Pancreas (tissue), 10 donors: ENCODE results near the gene PDE6A. TPM values are rescaled to one million over a fixed set of nuclear protein-coding genes. Genes with fewer than 3 reads are reported as not detected.
A peak's percentile ranks its signal among the peaks of the same experiment; 100 is the strongest.

ENCODE experiments used
- ATAC-seq, 4 donors: fragments of 200-7000 bp; cut with Tn5 transposase; one replicate each; pipeline versions ENCODE4 v1.8.0 to v1.9.1; 2020; ENCODE audit warnings: mild to moderate bottlenecking in 4 of 4, moderate library complexity in 4 of 4
- DNase-seq, 6 donors: peaks; one replicate each; pipeline ENCODE4 v3.0.0-alpha.2; 2020
- FAIRE-seq: peaks from 2 replicates; lab custom pipeline; 2012; peaks lifted over from hg19 to GRCh38; lab: Jason Lieb, UNC
- H3K27ac ChIP-seq, 4 donors: fragments of 200-600 bp; sonication (generic); 1 replicate in 3 of 4; 2 replicates in 1 of 4; pipeline versions ENCODE4 v1.5.0 to v1.8.0; 2020
- H3K27me3 ChIP-seq, 4 donors: fragments of 200-600 bp; one replicate each; pipeline ENCODE4 v1.8.0; 2021
- H3K36me3 ChIP-seq, 3 donors: fragments of 200-600 bp; sonication (generic) in 1 of 3; one replicate each; pipeline versions ENCODE4 v1.5.0 to v1.8.0; 2020 to 2021
- H3K4me1 ChIP-seq, 3 donors: fragments of 200-600 bp; one replicate each; pipeline ENCODE4 v1.8.0; 2021
- H3K4me3 ChIP-seq, 4 donors: fragments of 200-600 bp; sonication (generic) in 2 of 4; one replicate each; pipeline versions ENCODE4 v1.5.0 to v1.8.0; 2020 to 2021
- H3K9me3 ChIP-seq, 4 donors: fragments of 200-600 bp; one replicate each; pipeline ENCODE4 v1.8.0; 2021
- WGBS, 2 donors: extraction: QIAGEN DNeasy Blood & Tissue Kit; methylation state at CpG; one replicate each; pipeline ENCODE4 v1.1.7; 2013; 5-methylcytosine and 5-hydroxymethylcytosine counted together
- intact Hi-C, 3 donors: fragments of 100-400 bp; cut with DNase I; formaldehyde crosslinking; loops; one replicate each; pipeline versions ENCODE4 v1.11.1 to v1.14.2; 2022
- polyA plus RNA-seq, 2 donors: library from polyadenylated mRNA; stranded (reverse); fragments of 200-250 nt; gene quantifications; one replicate each; pipeline ENCODE4 v1.2.3, GENCODE V29; 2013
- total RNA-seq, 6 donors: library from RNA; stranded (reverse); fragmentation: NEBNext Ultra II Directional in 4 of 6; extraction: Animal tissue kit (Norgen Biotek cat#: 25700) in 4 of 6; gene quantifications; one replicate each; pipeline versions ENCODE4 v1.2.1 to v1.2.4, GENCODE V29; 2021 to 2023
- TF ChIP-seq, protein P1 (sequence below), 4 donors: fragments of 200-600 bp; sonication (generic) in 3 of 4; IDR thresholded peaks; one replicate each; pipeline versions ENCODE4 v1.5.0 to v1.8.0; 2021; ENCODE audit warnings: antibody characterized with exemption in 4 of 4
- donor health status: healthy with polysubstance abuse.
- donor health status: DM: no; HTN: no; CAD: no; lungs with moderate emphysema.
- donor health status: DM: no; HTN: no; CAD: no.
- donor health status: control.
- donor health status: control.
- donor health status: Bipolar disorder and iron deficiency.
- donor health status: DM: yes; HTN: yes; CAD: no.
- donor health status: DM: no; HTN: no; CAD: no.
- donor health status: DM: no; HTN: no; CAD: no.
- donor health status: DM: yes; HTN: yes; CAD: no.

PDE6A gene
- total and polyA plus RNA-seq, 8 donors, result not detected

DNA sequence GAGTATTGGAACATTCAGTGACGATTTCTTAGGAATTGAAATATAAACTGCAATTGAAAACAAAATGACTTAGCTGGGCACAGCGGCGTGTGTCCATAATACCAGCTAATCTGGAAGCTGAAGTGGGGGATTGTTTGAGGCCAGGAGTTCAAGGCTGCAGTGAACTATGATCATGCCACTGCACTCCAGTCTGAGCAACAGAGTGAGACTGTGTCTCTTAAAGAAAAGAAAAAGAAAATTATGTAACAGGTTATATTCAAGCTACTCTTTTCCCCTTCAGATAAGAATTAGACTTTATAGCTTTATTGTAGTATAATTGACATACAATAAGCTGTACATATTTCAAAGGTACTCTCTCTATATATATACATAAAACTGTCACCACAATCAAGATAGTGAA lies 22.4 kb upstream of the PDE6A start:
- Histone ChIP-seq H3K4me3 (no peak overlapping the region), H3K27me3 (no peaks in the 10 kb centered on the region), H3K36me3 (no peaks in the 10 kb centered on the region), H3K9me3 (no peaks in the 10 kb centered on the region), H3K27ac (no peak overlapping the region), H3K4me1 (no peaks in the 10 kb centered on the region)
- WGBS, 2 donors, result 63 to 70% methylated on average over 3 of the region's 3 CpGs
- TF ChIP-seq, protein P1, sequence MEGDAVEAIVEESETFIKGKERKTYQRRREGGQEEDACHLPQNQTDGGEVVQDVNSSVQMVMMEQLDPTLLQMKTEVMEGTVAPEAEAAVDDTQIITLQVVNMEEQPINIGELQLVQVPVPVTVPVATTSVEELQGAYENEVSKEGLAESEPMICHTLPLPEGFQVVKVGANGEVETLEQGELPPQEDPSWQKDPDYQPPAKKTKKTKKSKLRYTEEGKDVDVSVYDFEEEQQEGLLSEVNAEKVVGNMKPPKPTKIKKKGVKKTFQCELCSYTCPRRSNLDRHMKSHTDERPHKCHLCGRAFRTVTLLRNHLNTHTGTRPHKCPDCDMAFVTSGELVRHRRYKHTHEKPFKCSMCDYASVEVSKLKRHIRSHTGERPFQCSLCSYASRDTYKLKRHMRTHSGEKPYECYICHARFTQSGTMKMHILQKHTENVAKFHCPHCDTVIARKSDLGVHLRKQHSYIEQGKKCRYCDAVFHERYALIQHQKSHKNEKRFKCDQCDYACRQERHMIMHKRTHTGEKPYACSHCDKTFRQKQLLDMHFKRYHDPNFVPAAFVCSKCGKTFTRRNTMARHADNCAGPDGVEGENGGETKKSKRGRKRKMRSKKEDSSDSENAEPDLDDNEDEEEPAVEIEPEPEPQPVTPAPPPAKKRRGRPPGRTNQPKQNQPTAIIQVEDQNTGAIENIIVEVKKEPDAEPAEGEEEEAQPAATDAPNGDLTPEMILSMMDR (IDR thresholded peaks at IDR 0.05), result no peak
- DNase-seq (no peak), ATAC-seq (no peak), FAIRE-seq (no peak)
- intact Hi-C loops, result no loop called here

DNA sequence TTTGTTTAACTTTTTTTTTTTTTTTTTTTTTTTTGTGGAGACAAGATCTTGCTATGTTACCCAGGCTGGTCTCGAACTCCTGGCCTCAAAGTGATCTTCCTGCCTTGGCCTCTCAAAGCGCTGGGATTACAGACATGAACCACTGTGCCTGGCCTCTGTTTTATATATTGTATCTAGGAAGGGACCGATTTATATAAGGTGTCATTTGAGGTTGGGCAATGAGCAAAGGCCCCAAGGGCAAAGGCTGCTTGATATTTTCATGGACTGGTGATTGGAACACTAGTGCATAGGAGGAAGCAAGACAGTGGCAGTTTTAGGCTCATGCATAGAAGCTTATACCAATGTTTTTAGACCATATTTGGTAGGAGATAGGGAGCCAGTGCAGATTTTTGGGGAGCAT lies 19.1 kb upstream of the PDE6A start:
- H3K4me3 ChIP-seq, result no peak overlapping the region
- ATAC-seq (no peak), FAIRE-seq (no peak), DNase-seq (no peak)
- no peak overlapping the region for H3K27ac ChIP-seq
- H3K4me1 ChIP-seq, result peaks cover 0 to 10% (median 6%) of the 10 kb centered on the region in 3 donors
- no peaks in the 10 kb centered on the region for H3K9me3 ChIP-seq
- 94 to 100% methylated on average over 3 of the region's 3 CpGs for WGBS, 2 donors
- no peaks in the 10 kb centered on the region for H3K27me3 ChIP-seq
- no peaks in the 10 kb centered on the region for H3K36me3 ChIP-seq
- intact Hi-C loops, result no loop called here
- TF ChIP-seq, protein P1 (IDR thresholded peaks at IDR 0.05), result no peak

DNA sequence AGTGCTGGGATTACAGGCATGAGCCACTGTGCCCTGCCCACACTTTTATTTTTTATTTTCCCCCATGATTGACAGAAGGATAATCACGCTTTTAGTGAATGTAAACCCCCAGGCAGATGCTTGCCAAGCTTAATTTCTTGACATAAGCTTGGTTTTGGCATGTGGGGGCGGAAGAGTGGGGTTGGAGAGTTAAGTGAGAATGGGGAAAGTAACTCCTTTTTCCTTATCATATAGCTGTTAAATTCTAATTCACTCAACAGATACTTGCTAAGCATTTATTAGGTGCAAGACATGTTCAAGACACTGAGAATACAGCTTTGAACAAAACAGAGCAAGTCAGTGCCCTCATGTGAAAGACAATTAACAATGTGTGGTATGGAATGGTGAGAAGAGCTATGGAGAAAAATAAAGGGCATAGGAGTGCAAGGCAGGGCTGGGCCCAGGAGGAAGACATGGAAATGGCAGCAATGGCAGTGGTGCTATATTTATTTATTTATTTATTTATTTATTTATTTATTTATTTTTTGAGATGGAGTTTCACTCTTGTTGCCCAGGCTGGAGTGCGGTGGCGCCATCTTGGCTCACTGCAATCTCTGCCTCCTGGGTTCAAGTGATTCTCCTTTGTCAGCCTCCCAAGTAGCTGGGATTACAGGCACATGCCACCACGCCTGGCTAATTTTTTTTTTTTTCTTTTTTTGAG lies 18.2 kb upstream of the PDE6A start:
- 94 to 96% methylated on average over 5 of the region's 5 CpGs for WGBS, 2 donors
- no peak overlapping the region for H3K27ac ChIP-seq

DNA sequence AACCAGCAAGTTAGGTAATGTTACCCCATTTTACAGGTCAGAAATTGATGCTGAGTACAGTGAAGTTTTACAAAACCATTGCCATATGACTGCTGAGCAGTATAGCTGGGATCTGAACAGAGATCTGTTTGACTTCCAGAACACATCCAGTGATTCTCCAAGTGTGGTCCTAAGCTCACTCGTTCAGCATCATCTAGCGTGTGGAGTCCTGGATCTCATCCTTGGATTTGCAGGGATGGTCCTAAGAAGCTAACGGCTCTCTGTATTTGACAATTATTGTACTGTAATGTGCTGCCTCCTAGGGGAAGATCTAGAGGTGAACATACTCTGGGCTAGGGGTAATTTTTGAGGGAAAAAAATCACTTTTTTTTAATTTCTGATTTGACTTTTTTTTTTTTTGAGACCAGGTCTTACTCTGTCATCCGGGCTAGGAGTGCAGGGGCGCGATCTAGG lies 17.4 kb upstream of the PDE6A start:
- ATAC-seq (no peak), DNase-seq (no peak), FAIRE-seq (no peak)
- Histone ChIP-seq H3K27me3 (no peaks in the 10 kb centered on the region), H3K27ac (no peak overlapping the region), H3K4me3 (no peak overlapping the region), H3K36me3 (no peaks in the 10 kb centered on the region), H3K9me3 (no peaks in the 10 kb centered on the region), H3K4me1 (peaks cover 0 to 10% (median 6%) of the 10 kb centered on the region in 3 donors)
- TF ChIP-seq, protein P1 (IDR thresholded peaks at IDR 0.05), result peak in 2 of 4 donors; percentile 9 to 20
- intact Hi-C loops, result no loop called here
- WGBS, 2 donors, result 76 to 77% methylated on average over 6 of the region's 6 CpGs

More for the DNA sequence above, 18.2 kb upstream of the PDE6A start:
- H3K9me3 ChIP-seq, result no peaks in the 10 kb centered on the region
- TF ChIP-seq, protein P1 (IDR thresholded peaks at IDR 0.05), result no peak
- FAIRE-seq (no peak), ATAC-seq (no peak), DNase-seq (no peak)
- intact Hi-C loops, result no loop called here
- H3K27me3 ChIP-seq, result no peaks in the 10 kb centered on the region
- peaks cover 0 to 10% (median 6%) of the 10 kb centered on the region in 3 donors for H3K4me1 ChIP-seq
- no peak overlapping the region for H3K4me3 ChIP-seq
- no peaks in the 10 kb centered on the region for H3K36me3 ChIP-seq

DNA sequence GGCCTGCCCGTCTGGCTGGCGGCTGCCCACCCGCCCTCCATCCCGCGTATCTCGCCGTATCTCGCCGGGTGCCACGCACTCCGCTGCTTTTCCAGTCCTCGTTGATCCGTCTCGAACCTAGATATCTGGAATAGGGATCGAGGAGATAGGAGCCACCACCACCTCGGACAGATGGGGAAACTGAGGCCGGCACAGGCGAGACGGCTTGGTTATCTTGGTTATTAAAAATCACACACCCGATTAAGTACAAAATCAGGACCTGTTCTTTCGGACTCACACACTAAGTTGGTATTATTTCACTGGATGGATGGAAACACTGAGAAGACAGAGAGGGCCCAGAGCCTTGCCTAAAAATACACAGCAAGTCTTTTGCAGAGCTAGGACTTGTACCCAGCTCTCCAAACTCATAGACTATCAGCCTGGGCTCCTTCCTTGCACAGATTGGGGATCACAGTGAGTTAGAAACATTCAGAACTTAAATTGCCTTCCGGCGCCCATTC lies 16.6 kb upstream of the PDE6A start:
- Histone ChIP-seq H3K36me3 (no peaks in the 10 kb centered on the region), H3K9me3 (no peaks in the 10 kb centered on the region), H3K27me3 (no peaks in the 10 kb centered on the region), H3K27ac (peak overlapping the region in 3 of 4 donors; percentile 69 to 91 (median 72)), H3K4me1 (peaks cover 0 to 10% (median 6%) of the 10 kb centered on the region in 3 donors), H3K4me3 (peak overlapping the region; percentile 42 to 85 (median 76))
- ATAC-seq (peak; percentile 9 to 29 (median 18)), DNase-seq (no peak), FAIRE-seq (no peak)
- intact Hi-C loops, result no loop called here
- WGBS, 2 donors, result 9 to 11% methylated on average over 23 of the region's 23 CpGs
- TF ChIP-seq, protein P1 (IDR thresholded peaks at IDR 0.05), result no peak
